Naive thymus-derived CD8-positive, alpha-beta T cell (primary cell): ENCODE measurements around the gene MEF2D. TPM values are rescaled to one million over a fixed set of nuclear protein-coding genes. Genes with fewer than 3 reads are reported as not detected.

Experiments used
- ATAC-seq, 2 donors: fragments of 150-1000 bp; cut with Tn5 transposase in 1 of 2; sonication (Bioruptor Pico), chemical (Tn5 transposase) in 1 of 2; 1 replicate in 1 of 2; 2 replicates in 1 of 2; pipeline ENCODE4 v1.10.0; 2021; ENCODE audit warnings: mild to moderate bottlenecking in 2 of 2, moderate library complexity in 2 of 2
- POLR2A ChIA-PET: fragments of 350-600 bp; sonication (Branson Sonifier 250); formaldehyde crosslinking; loops from one replicate; lab custom pipeline; 2021; ENCODE audit warnings: antibody characterized with exemption; lab: Charles Lee
- DNase-seq, 10 donors: peaks; one replicate each; pipeline versions ENCODE4 v3.0.0 to v3.0.0-alpha.2; 2020 to 2022
- H3K27ac Mint-ChIP-seq, 10 donors: one replicate each; pipeline ENCODE4 v1.8.0; 2020 to 2022; ENCODE audit warnings: mild to moderate bottlenecking in 10 of 10, mixed read lengths in 10 of 10, moderate library complexity in 4 of 10, inconsistent platforms in 1 of 10
- H3K27me3 Mint-ChIP-seq, 5 donors: one replicate each; pipeline ENCODE4 v1.8.0; 2021 to 2022; ENCODE audit warnings: mixed read lengths in 5 of 5
- H3K36me3 Mint-ChIP-seq, 3 donors: one replicate each; pipeline ENCODE4 v1.8.0; 2020 to 2022; ENCODE audit warnings: mixed read lengths in 3 of 3, mild to moderate bottlenecking in 2 of 3, inconsistent platforms in 1 of 3
- H3K4me1 Mint-ChIP-seq, 4 donors: one replicate each; pipeline ENCODE4 v1.8.0; 2021 to 2022; ENCODE audit warnings: mixed read lengths in 4 of 4
- H3K4me3 Mint-ChIP-seq, 10 donors: one replicate each; pipeline ENCODE4 v1.8.0; 2020 to 2022; ENCODE audit warnings: mild to moderate bottlenecking in 10 of 10, mixed read lengths in 10 of 10, moderate library complexity in 6 of 10, inconsistent platforms in 1 of 10
- H3K9me3 Mint-ChIP-seq, 9 donors: one replicate each; pipeline ENCODE4 v1.8.0; 2020 to 2022; ENCODE audit warnings: mixed read lengths in 9 of 9, mild to moderate bottlenecking in 3 of 9, inconsistent platforms in 1 of 9, moderate library complexity in 1 of 9
- polyA plus RNA-seq, 3 donors: library from polyadenylated mRNA; unstranded; fragments of 300-500 nt; fragmentation: Illumina TruSeq; gene quantifications; one replicate each; pipeline ENCODE4 v1.2.3, GENCODE V29; 2021
- total RNA-seq, 8 experiments: library from RNA in 2 of 8; stranded (reverse) in 2 of 8; gene quantifications; one replicate each; pipeline ENCODE4 v1.2.3 and lab custom pipeline; 2021 to 2026

The MEF2D gene
- total and polyA plus RNA-seq, 5 experiments from 2014 or later: 6.4 to 73.2 (median 12.6) TPM

- Mint-ChIP-seq H3K27me3 (peaks cover 0 to 2% (median 0%) of the 10 kb centered on the region in 5 donors), H3K9me3 (no peaks in the 10 kb centered on the region), H3K4me1 (peaks cover 0 to 10% (median 4%) of the 10 kb centered on the region in 4 donors), H3K4me3 (no peak overlapping the region), H3K27ac (peak overlapping the region in 2 of 10 donors; percentile 33 to 38), H3K36me3 (no peaks in the 10 kb centered on the region)
- DNase-seq (no peak), ATAC-seq (no peak)
- POLR2A ChIA-PET: no interaction called here
Measured at GRCh38 chr1:156537027-156537426, 36.5 kb upstream of the MEF2D start.

DNA sequence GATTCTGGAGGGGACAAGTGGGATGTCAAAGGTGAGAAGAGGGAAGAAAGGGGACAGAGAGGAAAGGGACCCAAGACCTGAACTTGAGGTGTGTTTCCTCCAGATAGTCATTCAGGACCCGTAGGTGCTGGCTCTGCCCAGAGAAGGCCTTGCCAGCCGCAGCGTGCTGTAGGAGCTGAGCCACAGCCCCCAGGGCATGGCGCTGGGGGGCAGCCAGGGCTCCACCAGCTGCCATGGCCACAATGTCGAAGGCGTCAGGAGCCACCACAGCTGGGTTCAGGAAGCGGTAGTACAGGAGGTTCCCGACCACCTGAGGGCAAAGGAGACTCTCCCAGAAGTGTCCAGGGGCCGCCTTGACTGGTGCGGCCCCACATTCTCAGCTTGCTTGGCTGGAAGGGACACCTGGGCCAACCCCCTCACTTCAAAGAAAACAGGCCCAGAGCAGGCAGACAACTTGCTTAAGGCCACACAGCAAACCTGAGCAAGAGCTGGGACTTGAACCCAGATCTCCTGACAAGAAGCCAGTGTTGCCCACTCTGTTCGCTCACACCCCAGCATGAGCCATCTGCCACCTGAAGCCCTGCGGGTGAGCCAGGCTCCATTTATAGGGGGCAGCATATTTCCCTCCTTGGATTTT is 34.0 kb upstream of the MEF2D start:
- Mint-ChIP-seq H3K4me3 (no peak overlapping the region), H3K4me1 (peaks cover 0 to 10% (median 4%) of the 10 kb centered on the region in 4 donors), H3K36me3 (no peaks in the 10 kb centered on the region), H3K27me3 (peaks cover 0 to 2% (median 0%) of the 10 kb centered on the region in 5 donors), H3K9me3 (no peaks in the 10 kb centered on the region), H3K27ac (no peak overlapping the region)
- POLR2A ChIA-PET: interaction anchor here (0.6 to 1.3 kb wide), 2 partner anchors 17 to 31 kb away, joined by 3 to 4 read pairs; no protein-coding TSS in a partner anchor
- ATAC-seq (no peak), DNase-seq (no peak)

GRCh38 chr1:156533568-156534220 is 33.1 kb upstream of the MEF2D start:
- POLR2A ChIA-PET: interaction anchor here (1.3 kb wide), 1 partner anchor 30 kb away, joined by 4 read pairs; no protein-coding TSS in a partner anchor
- H3K4me1 Mint-ChIP-seq: peaks cover 2 to 8% (median 5%) of the 10 kb centered on the region in 4 donors
- H3K36me3 Mint-ChIP-seq: no peaks in the 10 kb centered on the region
- no peak overlapping the region for H3K4me3 Mint-ChIP-seq
- H3K27me3 Mint-ChIP-seq: peaks cover 0 to 2% (median 0%) of the 10 kb centered on the region in 5 donors
- peak overlapping the region in 4 of 10 donors; percentile 7 to 82 (median 58) for H3K27ac Mint-ChIP-seq
- ATAC-seq: no peak
- DNase-seq: no peak
- H3K9me3 Mint-ChIP-seq: no peaks in the 10 kb centered on the region

GRCh38 chr1:156532374-156532773 is 31.8 kb upstream of the MEF2D start:
- no peak for ATAC-seq
- Mint-ChIP-seq H3K27ac (peak overlapping the region in 1 of 10 donors; percentile 51), H3K9me3 (no peaks in the 10 kb centered on the region), H3K36me3 (no peaks in the 10 kb centered on the region), H3K4me3 (no peak overlapping the region), H3K4me1 (peaks cover 9 to 18% (median 16%) of the 10 kb centered on the region in 4 donors), H3K27me3 (peaks cover 0 to 2% (median 0%) of the 10 kb centered on the region in 5 donors)
- DNase-seq: no peak
- POLR2A ChIA-PET: interaction anchor here (1.2 to 1.4 kb wide), 2 partner anchors 12 to 31 kb away, joined by 4 to 7 read pairs; partner anchors contain the start of gene MEF2D

- no peaks in the 10 kb centered on the region for H3K27me3 Mint-ChIP-seq
- H3K9me3 Mint-ChIP-seq: no peaks in the 10 kb centered on the region
- peaks cover 17 to 35% (median 31%) of the 10 kb centered on the region in 4 donors for H3K4me1 Mint-ChIP-seq
- no peaks in the 10 kb centered on the region for H3K36me3 Mint-ChIP-seq
- ATAC-seq (no peak), DNase-seq (no peak)
- POLR2A ChIA-PET: no interaction called here
- no peak overlapping the region for H3K4me3 Mint-ChIP-seq
- peak overlapping the region in 1 of 10 donors; percentile 68 for H3K27ac Mint-ChIP-seq
Measured at GRCh38 chr1:156530006-156530405, 29.4 kb upstream of the MEF2D start.

GRCh38 chr1:156528875-156529425 is 28.4 kb upstream of the MEF2D start:
- DNase-seq: no peak
- Mint-ChIP-seq H3K36me3 (no peaks in the 10 kb centered on the region), H3K9me3 (no peaks in the 10 kb centered on the region), H3K4me3 (peak overlapping the region in 2 of 10 donors; percentile 18 to 40), H3K27me3 (no peaks in the 10 kb centered on the region), H3K27ac (peak overlapping the region in 3 of 10 donors; percentile 20 to 82 (median 43)), H3K4me1 (peaks cover 27 to 45% (median 42%) of the 10 kb centered on the region in 4 donors)
- no peak for ATAC-seq
- POLR2A ChIA-PET: interaction anchor here (0.7 to 2.8 kb wide), 3 partner anchors 27 to 53 kb away, joined by 3 to 22 read pairs (median 3); partner anchors contain the start of gene MEF2D

DNA sequence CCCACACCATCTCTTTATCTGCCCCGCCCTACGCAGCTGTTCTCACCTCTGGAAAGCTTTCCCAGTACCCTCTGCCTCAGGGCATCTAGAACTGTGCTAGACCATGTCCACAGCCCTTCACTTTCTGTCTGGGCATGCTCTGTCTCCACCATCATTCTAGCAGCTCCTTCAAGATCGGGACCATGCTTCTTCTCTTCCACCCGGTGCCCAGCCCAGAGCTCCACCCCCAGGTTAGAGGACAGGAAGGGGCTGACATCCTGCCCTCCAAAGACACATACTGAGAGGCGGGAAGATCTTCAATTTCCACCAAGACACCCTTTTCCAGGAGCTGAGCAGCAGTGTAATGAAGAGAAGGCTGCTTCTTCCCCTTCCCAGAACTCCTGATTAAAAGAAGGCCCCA is 27.7 kb upstream of the MEF2D start:
- POLR2A ChIA-PET: interaction anchor here (0.5 to 2.8 kb wide), 7 partner anchors 21 to 459 kb away, joined by 3 to 22 read pairs (median 4); partner anchors contain the start of gene MEF2D
- H3K27ac Mint-ChIP-seq: peak overlapping the region in 9 of 10 donors; percentile 20 to 86 (median 40)
- no peaks in the 10 kb centered on the region for H3K9me3 Mint-ChIP-seq
- DNase-seq (peak in 2 of 10 donors; percentile 23 to 26), ATAC-seq (peak; percentile 47 to 50)
- no peaks in the 10 kb centered on the region for H3K36me3 Mint-ChIP-seq
- H3K4me1 Mint-ChIP-seq: peaks cover 29 to 48% (median 46%) of the 10 kb centered on the region in 4 donors
- no peaks in the 10 kb centered on the region for H3K27me3 Mint-ChIP-seq
- H3K4me3 Mint-ChIP-seq: peak overlapping the region in 9 of 10 donors; percentile 9 to 75 (median 51)

DNA sequence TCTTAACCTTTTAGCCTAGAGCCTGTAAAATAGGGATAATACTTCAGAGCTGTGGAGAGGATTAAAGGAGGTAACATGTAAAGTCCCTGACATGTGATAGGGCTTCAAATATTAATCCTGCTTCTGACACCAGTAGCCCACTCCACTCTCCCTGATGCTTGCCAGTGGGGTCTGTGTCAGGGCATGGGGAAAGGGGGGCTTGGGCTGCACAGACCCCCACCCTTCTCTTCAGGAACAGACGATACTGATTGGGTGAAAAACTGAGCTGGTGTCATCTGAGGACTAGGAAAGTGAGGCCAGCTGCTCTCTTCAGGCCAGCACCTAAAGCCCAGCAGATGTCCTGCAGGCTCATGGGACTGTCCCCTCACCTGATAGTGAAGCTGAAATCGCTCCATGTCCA is 27.0 kb upstream of the MEF2D start:
- DNase-seq: no peak
- ATAC-seq: no peak
- Mint-ChIP-seq H3K27me3 (no peaks in the 10 kb centered on the region), H3K27ac (peak overlapping the region in 1 of 10 donors; percentile 38), H3K9me3 (no peaks in the 10 kb centered on the region), H3K36me3 (no peaks in the 10 kb centered on the region), H3K4me1 (peaks cover 29 to 48% (median 46%) of the 10 kb centered on the region in 4 donors), H3K4me3 (peak overlapping the region in 1 of 10 donors; percentile 9)
- POLR2A ChIA-PET: interaction anchor here (0.5 to 2.8 kb wide), 6 partner anchors 21 to 459 kb away, joined by 3 to 22 read pairs (median 4); partner anchors contain the start of gene MEF2D

DNA sequence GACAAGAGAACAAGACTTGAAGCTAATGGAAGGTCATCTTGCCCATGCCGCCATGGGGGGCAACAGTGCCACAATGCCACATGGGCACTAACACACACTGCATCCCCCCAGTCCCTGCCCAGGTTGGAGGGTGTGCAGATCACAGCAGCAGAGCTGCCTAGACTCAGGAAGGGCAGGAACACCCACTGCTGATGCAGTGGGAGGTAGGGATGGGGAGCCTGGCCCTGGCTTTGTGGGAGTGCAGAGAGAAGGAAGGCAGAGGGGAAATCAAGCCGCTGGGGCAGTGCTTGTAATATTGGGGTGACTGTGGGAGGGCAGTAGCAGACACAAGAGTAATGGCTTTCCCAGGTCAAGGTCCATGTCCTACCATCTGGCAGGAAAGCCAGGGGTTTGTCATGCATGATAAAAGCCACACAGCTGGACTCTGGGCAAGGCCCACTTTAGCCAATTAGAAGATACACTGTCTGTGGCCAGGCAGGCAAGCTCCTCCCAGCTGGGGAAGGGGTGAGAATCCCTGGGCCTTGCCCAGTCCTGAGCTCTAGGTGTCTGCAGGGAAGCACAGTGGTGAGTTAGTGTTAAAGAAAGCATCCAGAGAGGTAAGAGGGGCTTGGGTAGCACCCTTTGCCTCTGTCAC is 25.4 kb upstream of the MEF2D start:
- Mint-ChIP-seq H3K27ac (peak overlapping the region in 3 of 10 donors; percentile 43 to 51 (median 44)), H3K4me1 (peaks cover 29 to 48% (median 46%) of the 10 kb centered on the region in 4 donors), H3K9me3 (no peaks in the 10 kb centered on the region), H3K27me3 (no peaks in the 10 kb centered on the region), H3K4me3 (peak overlapping the region in 2 of 10 donors; percentile 41 to 64), H3K36me3 (no peaks in the 10 kb centered on the region)
- DNase-seq (no peak), ATAC-seq (no peak)
- POLR2A ChIA-PET: interaction anchor here (0.7 to 3.0 kb wide), 6 partner anchors 18 to 65 kb away, joined by 3 to 34 read pairs (median 8); partner anchors contain the start of genes MEF2D and NAXE

- POLR2A ChIA-PET: interaction anchor here (0.7 to 3.0 kb wide), 9 partner anchors 15 to 77 kb away, joined by 3 to 34 read pairs (median 5); partner anchors contain the start of genes MEF2D and NAXE
- peak overlapping the region; percentile 21 to 82 (median 67) for H3K4me3 Mint-ChIP-seq
- no peaks in the 10 kb centered on the region for H3K27me3 Mint-ChIP-seq
- DNase-seq (peak in 1 of 10 donors; percentile 13), ATAC-seq (peak in 1 of 2 donors; percentile 31)
- no peaks in the 10 kb centered on the region for H3K36me3 Mint-ChIP-seq
- peak overlapping the region; percentile 51 to 89 (median 74) for H3K27ac Mint-ChIP-seq
- H3K9me3 Mint-ChIP-seq: no peaks in the 10 kb centered on the region
- peaks cover 29 to 48% (median 46%) of the 10 kb centered on the region in 4 donors for H3K4me1 Mint-ChIP-seq
Measured at GRCh38 chr1:156525071-156525501, 24.5 kb upstream of the MEF2D start.

DNA sequence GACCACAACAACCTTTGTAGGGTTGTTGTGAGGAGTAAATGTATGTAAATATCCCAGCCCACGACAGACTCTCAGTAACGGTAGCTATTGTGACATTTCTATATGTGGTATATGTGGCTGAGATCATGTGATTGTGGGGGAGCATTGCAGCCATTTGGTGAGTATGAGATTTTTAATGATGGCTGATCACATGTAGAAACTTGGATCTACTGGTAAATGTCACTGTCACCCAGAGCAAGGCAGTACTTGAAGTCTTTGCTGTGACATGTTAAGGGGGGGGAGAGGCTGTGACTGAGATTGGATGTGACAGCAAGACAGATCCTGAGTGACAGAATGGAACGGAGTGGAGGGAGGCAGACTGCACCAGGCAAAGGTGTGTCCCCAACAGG is 23.9 kb upstream of the MEF2D start:
- H3K9me3 Mint-ChIP-seq: no peaks in the 10 kb centered on the region
- DNase-seq (peak in 5 of 10 donors; percentile 13 to 62 (median 40)), ATAC-seq (peak; percentile 69 to 77)
- POLR2A ChIA-PET: interaction anchor here (0.9 to 3.0 kb wide), 6 partner anchors 16 to 33 kb away, joined by 3 to 34 read pairs (median 10); partner anchors contain the start of gene MEF2D
- peak overlapping the region; percentile 12 to 89 (median 77) for H3K27ac Mint-ChIP-seq
- no peaks in the 10 kb centered on the region for H3K27me3 Mint-ChIP-seq
- peaks cover 29 to 48% (median 46%) of the 10 kb centered on the region in 4 donors for H3K4me1 Mint-ChIP-seq
- peak overlapping the region; percentile 64 to 82 (median 72) for H3K4me3 Mint-ChIP-seq
- no peaks in the 10 kb centered on the region for H3K36me3 Mint-ChIP-seq
